ENCODE data around the gene ZNF772.

Gene ZNF772

GRCh38 chr19:57466489-57466888 is 10.9 kb downstream of the ZNF772 start:
- H3K23ac ChIP-seq (ENCODE audit: low read length in 2 of 2) = no peak overlapping the region
- WGBS = 92% methylated on average over 4 of the region's 5 CpGs

GRCh38 chr19:57465680-57466381 is 11.5 kb downstream of the ZNF772 start:
- Histone ChIP-seq H4K8ac (ENCODE audit: low read length) (no peak overlapping the region), H3K79me1 (replicated peaks; ENCODE audit: low read length, poor library complexity, severe bottlenecking) (peaks cover 14% of the 10 kb centered on the region), H2BK120ac (ENCODE audit: low read depth, low read length) (no peak overlapping the region), H3K4me1 (ENCODE audit: control insufficient read depth, insufficient read depth, low read depth, low read length) (no peaks in the 10 kb centered on the region), H3K27me3 (ENCODE audit: control insufficient read depth in 1 of 2, insufficient read depth in 1 of 2, low read length in 2 of 2) (no peaks in the 10 kb centered on the region), H3K4me2 (ENCODE audit: low read length, poor library complexity, severe bottlenecking) (no peak overlapping the region), H2AK5ac (ENCODE audit: low read length, severe bottlenecking) (no peak overlapping the region), H3K14ac (ENCODE audit: low read length in 2 of 2) (no peak overlapping the region), H3K4me3 (ENCODE audit: insufficient read depth in 1 of 2, low read depth in 1 of 2, low read length in 2 of 2) (no peak overlapping the region), H2BK5ac (ENCODE audit: low read depth, low read length, poor library complexity, severe bottlenecking) (no peak overlapping the region), H3K23ac (ENCODE audit: low read length in 2 of 2) (no peak overlapping the region), H3K9ac (ENCODE audit: low read length) (no peak overlapping the region), H3K9me3 (ENCODE audit: control insufficient read depth, low read length) (peaks cover 63% of the 10 kb centered on the region), H3K27ac (ENCODE audit: low read length, poor library complexity, severe bottlenecking) (no peak overlapping the region), H3K18ac (ENCODE audit: low read depth in 1 of 2, low read length in 2 of 2) (no peak overlapping the region), H4K91ac (ENCODE audit: low read length) (no peak overlapping the region), H3K36me3 (ENCODE audit: control insufficient read depth in 1 of 2, insufficient read depth in 2 of 2, low read depth in 1 of 2, low read length in 2 of 2) (peaks cover 9 to 19% of the 10 kb centered on the region in 2 experiments), H2BK15ac (ENCODE audit: low read depth, poor library complexity, severe bottlenecking) (no peak overlapping the region), H3K4ac (ENCODE audit: low read depth in 1 of 2, low read length in 2 of 2) (no peak overlapping the region), H2BK12ac (ENCODE audit: low read length in 2 of 2) (no peak overlapping the region), H2AFZ (ENCODE audit: low read depth, low read length) (no peak overlapping the region)
- peak; percentile 26 for DNase-seq
- 92% methylated on average over 4 of the region's 5 CpGs for WGBS

More at GRCh38 chr19:57466489-57466888, 10.9 kb downstream of the ZNF772 start:
- H3K9ac ChIP-seq (ENCODE audit: low read length) = no peak overlapping the region
- no peak overlapping the region for H3K4me3 ChIP-seq (ENCODE audit: insufficient read depth in 1 of 2, low read depth in 1 of 2, low read length in 2 of 2)
- H3K4me2 ChIP-seq (ENCODE audit: low read length, poor library complexity, severe bottlenecking) = no peak overlapping the region
- no peak overlapping the region for H2BK5ac ChIP-seq (ENCODE audit: low read depth, low read length, poor library complexity, severe bottlenecking)
- peaks cover 70% of the 10 kb centered on the region for H3K9me3 ChIP-seq (ENCODE audit: control insufficient read depth, low read length)
- H3K14ac ChIP-seq (ENCODE audit: low read length in 2 of 2) = no peak overlapping the region
- H2BK12ac ChIP-seq (ENCODE audit: low read length in 2 of 2) = no peak overlapping the region
- H2AFZ ChIP-seq (ENCODE audit: low read depth, low read length) = no peak overlapping the region
- H4K8ac ChIP-seq (ENCODE audit: low read length) = no peak overlapping the region
- H3K27me3 ChIP-seq (ENCODE audit: control insufficient read depth in 1 of 2, insufficient read depth in 1 of 2, low read length in 2 of 2) = no peaks in the 10 kb centered on the region
- no peaks in the 10 kb centered on the region for H3K4me1 ChIP-seq (ENCODE audit: control insufficient read depth, insufficient read depth, low read depth, low read length)
- peaks cover 14% of the 10 kb centered on the region for H3K79me1 ChIP-seq (replicated peaks; ENCODE audit: low read length, poor library complexity, severe bottlenecking)
- H2AK5ac ChIP-seq (ENCODE audit: low read length, severe bottlenecking) = no peak overlapping the region
- DNase-seq = no peak
- no peak overlapping the region for H4K91ac ChIP-seq (ENCODE audit: low read length)
- H2BK120ac ChIP-seq (ENCODE audit: low read depth, low read length) = no peak overlapping the region
- no peak overlapping the region for H2BK15ac ChIP-seq (ENCODE audit: low read depth, poor library complexity, severe bottlenecking)
- H3K27ac ChIP-seq (ENCODE audit: low read length, poor library complexity, severe bottlenecking) = no peak overlapping the region
- H3K18ac ChIP-seq (ENCODE audit: low read depth in 1 of 2, low read length in 2 of 2) = no peak overlapping the region
- H3K36me3 ChIP-seq (ENCODE audit: control insufficient read depth in 1 of 2, insufficient read depth in 2 of 2, low read depth in 1 of 2, low read length in 2 of 2) = peaks cover 9 to 22% of the 10 kb centered on the region in 2 experiments
- no peak overlapping the region for H3K4ac ChIP-seq (ENCODE audit: low read depth in 1 of 2, low read length in 2 of 2)

- no peak for DNase-seq
- H3K4me3 ChIP-seq (ENCODE audit: insufficient read depth in 1 of 2, low read depth in 1 of 2, low read length in 2 of 2) = no peak overlapping the region
- no peak overlapping the region for H3K4me2 ChIP-seq (ENCODE audit: low read length, poor library complexity, severe bottlenecking)
- 97% methylated on average over 2 of the region's 3 CpGs for WGBS
- H3K27me3 ChIP-seq (ENCODE audit: control insufficient read depth in 1 of 2, insufficient read depth in 1 of 2, low read length in 2 of 2) = no peaks in the 10 kb centered on the region
- H2BK120ac ChIP-seq (ENCODE audit: low read depth, low read length) = no peak overlapping the region
- H4K8ac ChIP-seq (ENCODE audit: low read length) = no peak overlapping the region
- H4K91ac ChIP-seq (ENCODE audit: low read length) = no peak overlapping the region
- no peak overlapping the region for H2BK5ac ChIP-seq (ENCODE audit: low read depth, low read length, poor library complexity, severe bottlenecking)
- H3K4me1 ChIP-seq (ENCODE audit: control insufficient read depth, insufficient read depth, low read depth, low read length) = no peaks in the 10 kb centered on the region
- peaks cover 50% of the 10 kb centered on the region for H3K9me3 ChIP-seq (ENCODE audit: control insufficient read depth, low read length)
- H3K27ac ChIP-seq (ENCODE audit: low read length, poor library complexity, severe bottlenecking) = no peak overlapping the region
- peaks cover 19% of the 10 kb centered on the region for H3K79me1 ChIP-seq (replicated peaks; ENCODE audit: low read length, poor library complexity, severe bottlenecking)
- no peak overlapping the region for H3K14ac ChIP-seq (ENCODE audit: low read length in 2 of 2)
- H3K9ac ChIP-seq (ENCODE audit: low read length) = no peak overlapping the region
- H3K36me3 ChIP-seq (ENCODE audit: control insufficient read depth in 1 of 2, insufficient read depth in 2 of 2, low read depth in 1 of 2, low read length in 2 of 2) = peaks cover 10 to 38% of the 10 kb centered on the region in 2 experiments
- H3K23ac ChIP-seq (ENCODE audit: low read length in 2 of 2) = no peak overlapping the region
- H2AK5ac ChIP-seq (ENCODE audit: low read length, severe bottlenecking) = no peak overlapping the region
- no peak overlapping the region for H2BK15ac ChIP-seq (ENCODE audit: low read depth, poor library complexity, severe bottlenecking)
- H3K18ac ChIP-seq (ENCODE audit: low read depth in 1 of 2, low read length in 2 of 2) = no peak overlapping the region
- no peak overlapping the region for H3K4ac ChIP-seq (ENCODE audit: low read depth in 1 of 2, low read length in 2 of 2)
- H2AFZ ChIP-seq (ENCODE audit: low read depth, low read length) = no peak overlapping the region
- H2BK12ac ChIP-seq (ENCODE audit: low read length in 2 of 2) = no peak overlapping the region
Observed at GRCh38 chr19:57452307-57452706, 25.1 kb downstream of the ZNF772 start.

- Histone ChIP-seq H3K4me1 (ENCODE audit: control insufficient read depth, insufficient read depth, low read depth, low read length) (no peaks in the 10 kb centered on the region), H3K79me1 (replicated peaks; ENCODE audit: low read length, poor library complexity, severe bottlenecking) (peaks cover 51% of the 10 kb centered on the region), H3K27ac (ENCODE audit: low read length, poor library complexity, severe bottlenecking) (no peak overlapping the region), H3K4me2 (ENCODE audit: low read length, poor library complexity, severe bottlenecking) (no peak overlapping the region), H3K18ac (ENCODE audit: low read depth in 1 of 2, low read length in 2 of 2) (no peak overlapping the region), H2BK5ac (ENCODE audit: low read depth, low read length, poor library complexity, severe bottlenecking) (no peak overlapping the region), H2AFZ (ENCODE audit: low read depth, low read length) (no peak overlapping the region), H3K9ac (ENCODE audit: low read length) (no peak overlapping the region), H3K27me3 (ENCODE audit: control insufficient read depth in 1 of 2, insufficient read depth in 1 of 2, low read length in 2 of 2) (no peaks in the 10 kb centered on the region), H2AK5ac (ENCODE audit: low read length, severe bottlenecking) (no peak overlapping the region), H2BK15ac (ENCODE audit: low read depth, poor library complexity, severe bottlenecking) (no peak overlapping the region), H3K9me3 (ENCODE audit: control insufficient read depth, low read length) (peaks cover 54% of the 10 kb centered on the region), H4K91ac (ENCODE audit: low read length) (no peak overlapping the region), H2BK12ac (ENCODE audit: low read length in 2 of 2) (no peak overlapping the region), H3K23ac (ENCODE audit: low read length in 2 of 2) (no peak overlapping the region), H2BK120ac (ENCODE audit: low read depth, low read length) (no peak overlapping the region), H3K4me3 (ENCODE audit: insufficient read depth in 1 of 2, low read depth in 1 of 2, low read length in 2 of 2) (no peak overlapping the region), H3K14ac (ENCODE audit: low read length in 2 of 2) (no peak overlapping the region), H4K8ac (ENCODE audit: low read length) (no peak overlapping the region), H3K4ac (ENCODE audit: low read depth in 1 of 2, low read length in 2 of 2) (no peak overlapping the region), H3K36me3 (ENCODE audit: control insufficient read depth in 1 of 2, insufficient read depth in 2 of 2, low read depth in 1 of 2, low read length in 2 of 2) (peaks cover 60 to 65% of the 10 kb centered on the region in 2 experiments)
- 76% methylated on average over 5 of the region's 5 CpGs for WGBS
- DNase-seq = no peak
Observed at GRCh38 chr19:57443121-57443696, 34.2 kb downstream of the ZNF772 start.

Data from mesenchymal stem cell (in vitro differentiated cells and primary cell).